GM18951 (cell line): Measurements from ENCODE around the gene SLC9A1.

ENCODE experiments used
- POLR2A ChIP-seq: IDR thresholded peaks from 4 replicates; pipeline ENCODE4 v1.6.1; 2011; ENCODE audit warnings: mild to moderate bottlenecking; ENCODE audit not compliant: insufficient read length, insufficient read depth; ENCODE audit errors: extremely low read depth
- in situ Hi-C: fragments of 300-500 bp; cut with MboI; formaldehyde crosslinking; loops from one replicate; pipeline ENCODE4 v1.12.0; 2022; ENCODE audit warnings: low sequenced_read_pairs, mixed read lengths, inconsistent platforms; ENCODE audit not compliant: unreplicated experiment

The SLC9A1 gene

GRCh38 chr1:27147842-27148518 lies 6.9 kb downstream of the SLC9A1 start:
- in situ Hi-C loops, result no loop called here

GRCh38 chr1:27145934-27146354 lies 9.0 kb downstream of the SLC9A1 start:
- in situ Hi-C loops, result no loop called here
- TF ChIP-seq POLR2A, result no peak

More at GRCh38 chr1:27147842-27148518, 6.9 kb downstream of the SLC9A1 start:
- TF ChIP-seq POLR2A, result no peak

- in situ Hi-C loops, result no loop called here
- no peak for TF ChIP-seq POLR2A
Measured at GRCh38 chr1:27144920-27145661, 9.8 kb downstream of the SLC9A1 start.

GRCh38 chr1:27144049-27144748 lies 10.7 kb downstream of the SLC9A1 start:
- no peak for TF ChIP-seq POLR2A
- in situ Hi-C loops, result no loop called here

GRCh38 chr1:27143401-27143800 lies 11.5 kb downstream of the SLC9A1 start:
- in situ Hi-C loops, result no loop called here
- TF ChIP-seq POLR2A, result no peak

- no peak for TF ChIP-seq POLR2A
- in situ Hi-C loops, result no loop called here
Measured at GRCh38 chr1:27142464-27142863, 12.5 kb downstream of the SLC9A1 start.

- in situ Hi-C loops, result no loop called here
- no peak for TF ChIP-seq POLR2A
Measured at GRCh38 chr1:27141266-27142003, 13.5 kb downstream of the SLC9A1 start.

- TF ChIP-seq POLR2A, result no peak
- in situ Hi-C loops, result no loop called here
Measured at GRCh38 chr1:27139980-27140379, 14.9 kb downstream of the SLC9A1 start.

- in situ Hi-C loops, result no loop called here
- no peak for TF ChIP-seq POLR2A
Measured at GRCh38 chr1:27138927-27139326, 16.0 kb downstream of the SLC9A1 start.

GRCh38 chr1:27138368-27138767 lies 16.6 kb downstream of the SLC9A1 start:
- in situ Hi-C loops, result no loop called here
- no peak for TF ChIP-seq POLR2A

GRCh38 chr1:27137544-27138075 lies 17.3 kb downstream of the SLC9A1 start:
- no peak for TF ChIP-seq POLR2A
- in situ Hi-C loops, result no loop called here

- in situ Hi-C loops, result no loop called here
- TF ChIP-seq POLR2A, result peak; percentile 35
Measured at GRCh38 chr1:27136998-27137542, 17.9 kb downstream of the SLC9A1 start.

- in situ Hi-C loops, result no loop called here
- no peak for TF ChIP-seq POLR2A
Measured at GRCh38 chr1:27136236-27136551, 18.7 kb downstream of the SLC9A1 start.
